ENCODE data around the gene RAD9A. TPM values are rescaled to one million over a fixed set of nuclear protein-coding genes. Genes with fewer than 3 reads are reported as not detected.

RAD9A gene
- total RNA-seq, 1 experiment from 2014 or later = 20.9 TPM

DNA sequence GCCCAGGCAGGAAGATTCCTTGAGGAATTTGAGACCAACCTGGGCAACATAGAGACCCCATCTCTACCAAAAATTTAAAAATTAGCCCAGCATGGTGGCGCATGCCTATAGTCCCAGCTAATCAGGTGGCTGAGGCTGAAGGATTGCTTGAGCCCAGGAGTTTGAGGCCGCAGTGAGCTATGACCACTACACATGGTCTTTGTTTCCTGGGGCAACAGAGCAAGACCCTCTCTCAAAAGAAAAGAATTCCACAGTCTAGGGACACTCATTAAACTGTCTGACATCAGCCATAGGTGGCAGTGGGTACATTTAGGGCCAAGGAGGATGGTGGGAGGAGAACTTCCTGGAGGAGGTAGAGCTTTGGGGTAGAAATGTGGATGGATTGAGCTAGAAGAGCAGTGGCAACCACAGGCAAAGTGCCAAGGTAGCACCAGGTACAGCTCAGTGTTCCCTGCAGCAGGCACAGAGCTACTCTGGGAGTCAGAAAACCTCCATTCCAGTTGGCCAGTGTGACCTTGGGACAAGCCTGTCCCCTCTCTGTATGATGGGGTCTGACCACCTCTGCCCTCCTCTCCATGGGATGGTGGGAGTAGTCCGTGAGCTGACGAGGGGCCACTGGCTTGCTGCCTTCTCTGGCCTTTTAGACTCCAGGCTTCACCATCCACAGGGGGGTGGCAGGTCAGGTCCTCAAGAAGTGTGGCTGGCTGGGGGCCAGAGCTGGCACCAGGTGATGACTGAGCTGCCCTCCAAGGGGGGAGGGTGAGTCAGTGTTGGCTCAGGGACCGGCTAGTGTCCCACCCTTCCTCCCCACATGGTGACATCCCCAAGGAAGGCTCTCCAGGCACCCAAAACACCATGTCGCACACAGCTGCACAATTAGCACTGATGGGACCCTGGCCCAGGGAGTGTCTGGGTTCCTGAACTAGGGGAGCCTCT is 14.6 kb upstream of the RAD9A start:
- peaks cover 36 to 44% of the 10 kb centered on the region in 2 experiments for H3K4me1 Mint-ChIP-seq
- Histone ChIP-seq H3T11ph (ENCODE audit: low read length) (no peak overlapping the region), H3K9ac (ENCODE audit: extremely low read depth, insufficient read length, low read length) (no peak overlapping the region), H2BK15ac (ENCODE audit: low read depth, low read length) (no peak overlapping the region), H3K79me1 (ENCODE audit: insufficient read depth, low read depth, low read length, poor library complexity, severe bottlenecking) (no peaks in the 10 kb centered on the region), H3K23me2 (ENCODE audit: insufficient read length, low read depth, low read length, poor library complexity, severe bottlenecking) (peaks cover 23% of the 10 kb centered on the region), H3K18ac (ENCODE audit: insufficient read length, low read depth, low read length) (no peak overlapping the region), H2BK5ac (ENCODE audit: insufficient read length, low read length) (no peak overlapping the region), H2BK120ac (ENCODE audit: low read depth, low read length, poor library complexity, severe bottlenecking) (no peak overlapping the region), H3K4ac (ENCODE audit: low read depth, low read length) (no peak overlapping the region), H3K9me3 (ENCODE audit: control insufficient read depth, low read depth, low read length) (no peaks in the 10 kb centered on the region), H3K4me1 (ENCODE audit: insufficient read depth, low read length) (no peaks in the 10 kb centered on the region), H4K91ac (ENCODE audit: insufficient read length, low read depth, low read length) (no peak overlapping the region), H3K4me2 (ENCODE audit: insufficient read depth, insufficient read length, low read length) (no peak overlapping the region), H2BK20ac (ENCODE audit: low read depth, low read length, poor library complexity, severe bottlenecking) (no peak overlapping the region), H2AFZ (ENCODE audit: low read length) (no peak overlapping the region), H4K20me1 (ENCODE audit: control insufficient read depth, insufficient read depth, insufficient read length) (no peaks in the 10 kb centered on the region), H3K79me2 (ENCODE audit: insufficient read depth, low read length) (no peaks in the 10 kb centered on the region), H4K8ac (replicated peaks; ENCODE audit: insufficient read length, low read depth, low read length) (no peak overlapping the region), H3K56ac (ENCODE audit: insufficient read length, low read depth, low read length) (no peak overlapping the region), H2BK12ac (ENCODE audit: insufficient read length, low read depth, low read length) (no peak overlapping the region), H2AK5ac (ENCODE audit: insufficient read length, low read length) (no peak overlapping the region), H3K14ac (ENCODE audit: insufficient read depth, low read length) (no peak overlapping the region), H3K27me3 (ENCODE audit: insufficient read depth, low read length) (peaks cover 10% of the 10 kb centered on the region; the same call in 1 of the 2 replicates), H4K5ac (ENCODE audit: insufficient read length, low read depth, low read length) (no peak overlapping the region), H3K27ac (ENCODE audit: insufficient read length, low read depth, low read length) (no peak overlapping the region), H3K23ac (ENCODE audit: insufficient read length, low read depth, low read length) (no peak overlapping the region)
- no peak for DNase-seq
- TF ChIP-seq, protein P1, sequence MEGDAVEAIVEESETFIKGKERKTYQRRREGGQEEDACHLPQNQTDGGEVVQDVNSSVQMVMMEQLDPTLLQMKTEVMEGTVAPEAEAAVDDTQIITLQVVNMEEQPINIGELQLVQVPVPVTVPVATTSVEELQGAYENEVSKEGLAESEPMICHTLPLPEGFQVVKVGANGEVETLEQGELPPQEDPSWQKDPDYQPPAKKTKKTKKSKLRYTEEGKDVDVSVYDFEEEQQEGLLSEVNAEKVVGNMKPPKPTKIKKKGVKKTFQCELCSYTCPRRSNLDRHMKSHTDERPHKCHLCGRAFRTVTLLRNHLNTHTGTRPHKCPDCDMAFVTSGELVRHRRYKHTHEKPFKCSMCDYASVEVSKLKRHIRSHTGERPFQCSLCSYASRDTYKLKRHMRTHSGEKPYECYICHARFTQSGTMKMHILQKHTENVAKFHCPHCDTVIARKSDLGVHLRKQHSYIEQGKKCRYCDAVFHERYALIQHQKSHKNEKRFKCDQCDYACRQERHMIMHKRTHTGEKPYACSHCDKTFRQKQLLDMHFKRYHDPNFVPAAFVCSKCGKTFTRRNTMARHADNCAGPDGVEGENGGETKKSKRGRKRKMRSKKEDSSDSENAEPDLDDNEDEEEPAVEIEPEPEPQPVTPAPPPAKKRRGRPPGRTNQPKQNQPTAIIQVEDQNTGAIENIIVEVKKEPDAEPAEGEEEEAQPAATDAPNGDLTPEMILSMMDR (conservative IDR thresholded peaks at IDR 0.05) = no peak
- H3K9me3 Mint-ChIP-seq = no peaks in the 10 kb centered on the region; a peak in 2 of 5 replicates
- H3K36me3 Mint-ChIP-seq (ENCODE audit: insufficient read depth in 1 of 3, low read depth in 3 of 3) = no peaks in the 10 kb centered on the region
- H3K27ac Mint-ChIP-seq = no peak overlapping the region
- peaks cover 65% of the 10 kb centered on the region for H3K27me3 Mint-ChIP-seq (ENCODE audit: low read depth)
- peak overlapping the region in 1 of 2 experiments; percentile 80; a peak in 1 of 5 replicates for H3K4me3 Mint-ChIP-seq
- WGBS (ENCODE audit: extremely low coverage, insufficient read length, low lambda C conversion rate) = no CpG with 5 or more reads among the region's 6 CpGs

Measured in H9 (cell line).